ENCODE measurements around the gene USP32. TPM values are rescaled to one million over a fixed set of nuclear protein-coding genes. Genes with fewer than 3 reads are reported as not detected.

Gene USP32
- total and polyA plus RNA-seq, 2 of the 8 experiments (the other 6 are each of a cell fraction or from before 2014, with no cell fraction given), result 29.6 to 112 TPM

DNA sequence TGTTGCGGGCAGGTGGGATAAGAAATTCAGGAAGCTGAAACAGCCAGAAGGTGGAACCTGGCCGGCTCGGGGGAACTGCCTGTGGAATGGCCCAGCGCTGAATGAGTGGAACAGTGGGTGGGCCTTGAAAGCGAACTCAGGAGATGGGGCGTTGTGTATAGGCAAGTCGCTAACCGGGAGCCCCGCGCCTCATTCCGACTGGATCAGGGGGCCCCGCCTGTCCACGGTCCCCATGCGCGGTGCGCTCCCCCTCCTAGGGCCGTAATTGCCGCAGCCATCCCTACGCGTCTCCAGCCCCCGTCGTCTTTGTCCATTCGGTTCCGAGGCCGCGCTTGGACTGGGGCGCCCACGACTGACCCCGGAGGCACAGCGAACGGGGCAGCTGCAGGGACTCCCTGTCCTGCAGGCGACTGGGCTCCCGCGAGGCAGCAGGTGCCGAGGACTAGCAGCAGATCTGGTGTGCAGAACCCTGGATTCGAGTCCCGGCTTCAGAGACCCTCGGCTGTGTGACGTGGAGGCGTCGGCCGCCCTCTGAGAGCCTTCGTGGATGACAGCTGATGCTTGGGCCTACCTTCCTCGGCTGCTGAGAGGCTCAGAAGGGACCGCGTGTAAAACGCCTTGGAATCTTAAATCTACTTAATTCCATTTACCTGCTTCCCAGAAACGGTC, 253.0 kb downstream of the USP32 start:
- H3K18ac ChIP-seq (ENCODE audit: extremely low read depth, low read length), result no peak overlapping the region
- no peak overlapping the region for H2BK15ac ChIP-seq (ENCODE audit: low read length)
- H3K79me2 ChIP-seq (ENCODE audit: control insufficient read depth in 1 of 2, insufficient read depth in 2 of 2, low read length in 2 of 2), result no peaks in the 10 kb centered on the region
- peak overlapping the region; percentile 17 to 54 (median 22); a peak in 6 of 8 replicates for H3K4me3 ChIP-seq (ENCODE audit: extremely low read depth in 1 of 4, insufficient read depth in 2 of 4, low read depth in 3 of 4, low read length in 4 of 4)
- H2BK20ac ChIP-seq (ENCODE audit: low read length), result no peak overlapping the region
- peaks cover 45 to 75% (median 68%) of the 10 kb centered on the region in 4 experiments for H3K27me3 ChIP-seq (replicated peaks in 1 of 4; ENCODE audit: control insufficient read depth in 3 of 4, extremely low read depth in 1 of 4, insufficient read depth in 3 of 4, low read length in 3 of 4)
- no peak overlapping the region for H3K9ac ChIP-seq (replicated peaks in 1 of 4; ENCODE audit: extremely low read depth in 1 of 4, low read depth in 3 of 4, low read length in 3 of 4)
- no peak overlapping the region for H2BK5ac ChIP-seq (ENCODE audit: low read depth, low read length)
- H3K23me2 ChIP-seq (ENCODE audit: low read depth, low read length), result peaks cover 16% of the 10 kb centered on the region; the same call in 1 of the 2 replicates
- H4K8ac ChIP-seq (ENCODE audit: extremely low read depth, insufficient read depth, low read length), result peak overlapping the region; percentile 32
- no peak overlapping the region for H3K27ac ChIP-seq (ENCODE audit: low read depth, low read length)
- H2AK5ac ChIP-seq (ENCODE audit: low read depth, low read length), result no peak overlapping the region
- H3K9me3 ChIP-seq (ENCODE audit: insufficient read depth in 2 of 2, low read depth in 1 of 2, low read length in 1 of 2), result no peaks in the 10 kb centered on the region
- TF ChIP-seq, protein P1, sequence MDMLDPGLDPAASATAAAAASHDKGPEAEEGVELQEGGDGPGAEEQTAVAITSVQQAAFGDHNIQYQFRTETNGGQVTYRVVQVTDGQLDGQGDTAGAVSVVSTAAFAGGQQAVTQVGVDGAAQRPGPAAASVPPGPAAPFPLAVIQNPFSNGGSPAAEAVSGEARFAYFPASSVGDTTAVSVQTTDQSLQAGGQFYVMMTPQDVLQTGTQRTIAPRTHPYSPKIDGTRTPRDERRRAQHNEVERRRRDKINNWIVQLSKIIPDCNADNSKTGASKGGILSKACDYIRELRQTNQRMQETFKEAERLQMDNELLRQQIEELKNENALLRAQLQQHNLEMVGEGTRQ (IDR thresholded peaks at IDR 0.05; ENCODE audit: low read length), result no peak
- TF ChIP-seq SIRT6 (IDR thresholded peaks at IDR 0.05; ENCODE audit: low read length) (no peak), KDM1A (IDR thresholded peaks at IDR 0.05; ENCODE audit: borderline replicate concordance, low read length) (no peak), TCF12 (IDR thresholded peaks at IDR 0.05; ENCODE audit: low read depth, low read length) (no peak), SUZ12 (IDR thresholded peaks at IDR 0.05; ENCODE audit: low read length) (peak; percentile 91), POLR2A (IDR thresholded peaks at IDR 0.05; ENCODE audit: control extremely low read depth in 1 of 2, low read depth in 2 of 2, low read length in 2 of 2) (no peak), KDM4A (IDR thresholded peaks at IDR 0.05; ENCODE audit: low read depth, low read length, severe bottlenecking) (peak; percentile 49), EP300 (IDR thresholded peaks at IDR 0.05; ENCODE audit: borderline replicate concordance in 1 of 2, low read depth in 2 of 2, low read length in 2 of 2) (no peak), EZH2 (IDR thresholded peaks at IDR 0.05; ENCODE audit: low read depth, low read length, severe bottlenecking) (peak; percentile 86), RBBP5 (IDR thresholded peaks at IDR 0.05; ENCODE audit: borderline replicate concordance, low read depth, low read length) (no peak), RAD21 (IDR thresholded peaks at IDR 0.05 in 1 of 2, conservative IDR thresholded peaks at IDR 0.05 in 1 of 2; ENCODE audit: low read depth in 2 of 2, low read length in 2 of 2) (no peak)
- H3K14ac ChIP-seq (ENCODE audit: insufficient read length), result no peak overlapping the region
- WGBS, 2 experiments (ENCODE audit: extremely low coverage in 1 of 2, insufficient coverage in 1 of 2, insufficient read length in 1 of 2, insufficient replicate concordance in 2 of 2, low coverage in 1 of 2, low lambda C conversion rate in 2 of 2, missing lambda C conversion rate in 1 of 2), result 26% methylated on average over 44 of the region's 48 CpGs; no CpG with 5 or more reads in 1 of the 2 experiments
- H4K5ac ChIP-seq (ENCODE audit: insufficient read length, low read depth, low read length), result no peak overlapping the region
- peak overlapping the region; percentile 73 to 80 for H3K4me2 ChIP-seq (ENCODE audit: insufficient read depth in 1 of 2, low read depth in 2 of 2, low read length in 2 of 2)
- CTCF ChIA-PET (ENCODE audit: partially characterized antibody), result interaction anchor here (1.8 to 10.2 kb wide), 6 partner anchors 8 to 32 kb away, joined by 5 to 148 read pairs (median 22); partner anchors contain the start of gene CA4
- peak in 1 of 2 experiments; percentile 54 for DNase-seq (ENCODE audit: low read depth in 1 of 2, low spot score in 2 of 2)
- no peak overlapping the region for H3K4ac ChIP-seq (replicated peaks; ENCODE audit: insufficient read length, low read depth, low read length)
- H3K79me1 ChIP-seq (ENCODE audit: low read depth, low read length), result no peaks in the 10 kb centered on the region
- H2BK12ac ChIP-seq (ENCODE audit: low read depth, low read length), result no peak overlapping the region
- POLR2A ChIA-PET (ENCODE audit: partially characterized antibody), result interaction anchor here (1.0 to 2.5 kb wide), 2 partner anchors 11 to 21 kb away, joined by 3 to 13 read pairs; partner anchors contain the start of gene CA4
- H3K23ac ChIP-seq (ENCODE audit: insufficient read length), result no peak overlapping the region
- no peaks in the 10 kb centered on the region; a peak in 1 of 8 replicates for H3K36me3 ChIP-seq (ENCODE audit: control insufficient read depth in 2 of 4, insufficient read depth in 4 of 4, low read length in 3 of 4)
- H4K91ac ChIP-seq (replicated peaks; ENCODE audit: insufficient read length, low read length), result no peak overlapping the region
- FAIRE-seq, result no peak
- H3K4me1 ChIP-seq (replicated peaks in 1 of 4; ENCODE audit: control insufficient read depth in 3 of 4, insufficient read depth in 4 of 4, low read length in 3 of 4), result peaks cover 0 to 28% (median 18%) of the 10 kb centered on the region in 4 experiments; a peak in 6 of 7 replicates
- H2BK120ac ChIP-seq (replicated peaks; ENCODE audit: low read depth, low read length), result no peak overlapping the region
- H4K20me1 ChIP-seq (replicated peaks in 1 of 2; ENCODE audit: control insufficient read depth in 1 of 2, insufficient read depth in 2 of 2, low read length in 2 of 2), result peaks cover 2 to 8% of the 10 kb centered on the region in 2 experiments
- H3K56ac ChIP-seq (replicated peaks; ENCODE audit: insufficient read length, low read depth, low read length), result no peak overlapping the region
- H2AFZ ChIP-seq (ENCODE audit: low read length), result no peak overlapping the region
